SK-N-MC (cell line): Measurements from ENCODE around the gene BAMBI.

Experiments
- DNase-seq: peaks from one replicate; pipeline ENCODE4 v3.0.0-alpha.2; 2011; ENCODE audit warnings: low read depth, low spot score
- H3K27ac ChIP-seq: fragments of 200-600 bp; sonication (generic); 2 replicates; pipeline ENCODE4 v1.5.1; 2016; ENCODE audit warnings: mixed run types
- H3K36me3 ChIP-seq: fragments of 200-600 bp; sonication (generic); 2 replicates; pipeline ENCODE4 v1.6.1; 2017; ENCODE audit warnings: antibody characterized with exemption, low read length, mixed read lengths; ENCODE audit not compliant: insufficient read depth
- H3K4me3 ChIP-seq: fragments of 200-600 bp; sonication (generic); 2 replicates; pipeline ENCODE4 v1.5.1; 2016
- H3K9ac ChIP-seq: fragments of 200-600 bp; sonication (generic); 2 replicates; pipeline ENCODE4 v1.8.0; 2017; ENCODE audit warnings: mixed run types, mixed read lengths; ENCODE audit not compliant: insufficient read length
- H3K9me3 ChIP-seq: fragments of 200-600 bp; sonication (generic); 2 replicates; pipeline ENCODE4 v1.6.1; 2017; ENCODE audit warnings: low read depth, mild to moderate bottlenecking, antibody characterized with exemption, low read length, moderate library complexity, mixed read lengths
- EZH2 ChIP-seq: fragments of 200-600 bp; sonication (generic); IDR thresholded peaks from one replicate; pipeline ENCODE4 v1.6.1; 2017; ENCODE audit warnings: antibody characterized with exemption
- FOXP2 ChIP-seq: optimal IDR thresholded peaks from 2 replicates; pipeline ENCODE3; 2011; ENCODE audit warnings: mild to moderate bottlenecking, moderate library complexity; ENCODE audit not compliant: insufficient read depth; ENCODE audit errors: extremely low read length, control extremely low read depth
- POLR2AphosphoS5 ChIP-seq: IDR thresholded peaks from 2 replicates; pipeline ENCODE4 v1.6.1; 2012; ENCODE audit warnings: mild to moderate bottlenecking, low read depth, low read length, borderline replicate concordance

Gene BAMBI

GRCh38 chr10:28686835-28687682, 9.7 kb downstream of the BAMBI start:
- H3K9ac ChIP-seq: no peak overlapping the region
- H3K9me3 ChIP-seq: no peaks in the 10 kb centered on the region
- H3K27ac ChIP-seq: no peak overlapping the region
- H3K36me3 ChIP-seq: peaks cover 12% of the 10 kb centered on the region
- TF ChIP-seq POLR2AphosphoS5: no peak
- TF ChIP-seq FOXP2: no peak
- no peak for TF ChIP-seq EZH2
- no peak for DNase-seq
- no peak overlapping the region for H3K4me3 ChIP-seq

DNA sequence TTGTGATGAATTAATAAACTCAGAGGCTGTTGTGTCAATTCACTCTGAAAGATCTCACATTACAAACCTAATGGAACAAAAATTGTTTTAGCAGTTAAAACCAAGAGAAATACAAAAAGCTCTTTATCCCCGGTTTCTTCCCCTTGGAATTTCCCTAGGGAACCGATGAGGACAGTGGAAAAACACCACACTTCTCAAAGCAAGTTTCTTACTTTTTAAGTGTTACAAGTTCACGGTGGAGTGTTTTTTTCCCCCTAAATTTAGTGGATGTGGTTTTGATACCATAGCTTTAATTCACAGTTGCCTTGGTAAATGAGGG, 10.3 kb downstream of the BAMBI start:
- TF ChIP-seq FOXP2 (no peak), EZH2 (no peak), POLR2AphosphoS5 (no peak)
- H3K4me3 ChIP-seq: no peak overlapping the region
- DNase-seq: no peak
- no peak overlapping the region for H3K27ac ChIP-seq
- no peak overlapping the region for H3K9ac ChIP-seq
- H3K9me3 ChIP-seq: no peaks in the 10 kb centered on the region
- peaks cover 8% of the 10 kb centered on the region for H3K36me3 ChIP-seq

- no peaks in the 10 kb centered on the region for H3K9me3 ChIP-seq
- no peak for DNase-seq
- H3K36me3 ChIP-seq: no peaks in the 10 kb centered on the region
- H3K4me3 ChIP-seq: no peak overlapping the region
- TF ChIP-seq POLR2AphosphoS5: no peak
- TF ChIP-seq EZH2: no peak
- TF ChIP-seq FOXP2: no peak
- no peak overlapping the region for H3K9ac ChIP-seq
- no peak overlapping the region for H3K27ac ChIP-seq
Measured at GRCh38 chr10:28690545-28690944, 13.2 kb downstream of the BAMBI start.

GRCh38 chr10:28691187-28691694, 13.9 kb downstream of the BAMBI start:
- Histone ChIP-seq H3K9ac (no peak overlapping the region), H3K9me3 (no peaks in the 10 kb centered on the region), H3K4me3 (no peak overlapping the region), H3K36me3 (no peaks in the 10 kb centered on the region), H3K27ac (no peak overlapping the region)
- DNase-seq: no peak
- TF ChIP-seq FOXP2 (no peak), EZH2 (no peak), POLR2AphosphoS5 (no peak)

DNA sequence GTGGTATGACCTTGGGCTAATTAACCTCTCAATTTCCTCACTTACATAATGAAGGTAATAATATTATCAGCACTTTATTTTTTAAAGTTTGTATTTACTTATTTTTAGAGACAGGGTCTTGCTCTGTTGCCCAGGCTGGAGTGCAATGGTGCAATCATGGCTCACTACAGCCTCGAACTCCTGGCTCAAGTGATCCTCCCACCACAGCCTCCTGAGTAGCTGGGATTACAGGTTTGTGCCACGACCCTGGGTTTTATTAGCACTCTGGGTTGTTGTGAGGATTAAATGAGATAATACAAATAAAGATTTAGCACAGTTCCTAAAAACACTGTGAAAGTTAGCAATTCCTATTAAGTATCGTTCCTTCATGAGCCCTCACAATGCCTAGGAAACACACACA, 14.7 kb downstream of the BAMBI start:
- no peaks in the 10 kb centered on the region for H3K36me3 ChIP-seq
- H3K4me3 ChIP-seq: no peak overlapping the region
- no peak overlapping the region for H3K9ac ChIP-seq
- H3K27ac ChIP-seq: no peak overlapping the region
- TF ChIP-seq POLR2AphosphoS5 (no peak), EZH2 (no peak), FOXP2 (no peak)
- no peaks in the 10 kb centered on the region for H3K9me3 ChIP-seq
- no peak for DNase-seq

- DNase-seq: no peak
- H3K36me3 ChIP-seq: no peaks in the 10 kb centered on the region
- no peak overlapping the region for H3K9ac ChIP-seq
- no peaks in the 10 kb centered on the region for H3K9me3 ChIP-seq
- no peak for TF ChIP-seq FOXP2
- no peak for TF ChIP-seq POLR2AphosphoS5
- TF ChIP-seq EZH2: no peak
- no peak overlapping the region for H3K4me3 ChIP-seq
- no peak overlapping the region for H3K27ac ChIP-seq
Measured at GRCh38 chr10:28694530-28694929, 17.2 kb downstream of the BAMBI start.

GRCh38 chr10:28698075-28698474, 20.8 kb downstream of the BAMBI start:
- DNase-seq: no peak
- no peak overlapping the region for H3K27ac ChIP-seq
- H3K4me3 ChIP-seq: no peak overlapping the region
- H3K9me3 ChIP-seq: no peaks in the 10 kb centered on the region
- H3K9ac ChIP-seq: no peak overlapping the region
- H3K36me3 ChIP-seq: no peaks in the 10 kb centered on the region
- TF ChIP-seq EZH2: no peak
- TF ChIP-seq FOXP2: no peak
- no peak for TF ChIP-seq POLR2AphosphoS5

GRCh38 chr10:28704464-28705161, 27.3 kb downstream of the BAMBI start:
- no peak for DNase-seq
- Histone ChIP-seq H3K4me3 (peak overlapping the region; percentile 49), H3K9ac (no peak overlapping the region), H3K36me3 (no peaks in the 10 kb centered on the region), H3K9me3 (no peaks in the 10 kb centered on the region), H3K27ac (no peak overlapping the region)
- TF ChIP-seq FOXP2 (no peak), POLR2AphosphoS5 (no peak), EZH2 (no peak)
